Karpas-422 (cell line): ENCODE results near the gene HIVEP3. TPM values are rescaled to one million over a fixed set of nuclear protein-coding genes. Genes with fewer than 3 reads are reported as not detected.

ENCODE experiments used
- DNase-seq: peaks from one replicate; pipeline ENCODE4 v3.0.0-alpha.2; 2015
- H2AFZ ChIP-seq: fragments of 200-600 bp; sonication (generic); 2 replicates; pipeline ENCODE4 v1.6.1; 2014; ENCODE audit warnings: antibody characterized with exemption, low read length, mixed read lengths
- H3K27ac ChIP-seq: fragments of 200-600 bp; sonication (generic); 2 replicates; pipeline ENCODE4 v1.5.1; 2014; ENCODE audit warnings: mild to moderate bottlenecking, low read length, moderate library complexity
- H3K27me3 ChIP-seq: fragments of 200-600 bp; sonication (generic); 2 replicates; pipeline ENCODE4 v1.6.1; 2014; ENCODE audit warnings: low read length, mixed read lengths
- H3K36me3 ChIP-seq: fragments of 200-600 bp; sonication (generic); 2 replicates; pipeline ENCODE4 v1.6.1; 2014; ENCODE audit warnings: low read length, mixed read lengths; ENCODE audit not compliant: insufficient read depth
- H3K4me1 ChIP-seq: fragments of 200-600 bp; sonication (generic); 2 replicates; pipeline ENCODE4 v1.6.1; 2014; ENCODE audit warnings: mild to moderate bottlenecking, low read length, mixed read lengths
- H3K4me2 ChIP-seq: fragments of 200-600 bp; sonication (generic); 2 replicates; pipeline ENCODE4 v1.6.1; 2014; ENCODE audit warnings: low read length, low read depth, mild to moderate bottlenecking; ENCODE audit not compliant: poor library complexity, severe bottlenecking
- H3K4me3 ChIP-seq: fragments of 200-600 bp; sonication (generic); 2 replicates; pipeline ENCODE4 v1.5.1; 2014; ENCODE audit warnings: mild to moderate bottlenecking, antibody characterized with exemption, low read length, mixed read lengths
- H3K79me2 ChIP-seq: fragments of 200-600 bp; sonication (generic); 2 replicates; pipeline ENCODE4 v1.6.1; 2014; ENCODE audit warnings: mild to moderate bottlenecking, low read length, mixed read lengths
- H3K9ac ChIP-seq: fragments of 200-600 bp; sonication (generic); 2 replicates; pipeline ENCODE4 v1.6.0; 2014; ENCODE audit warnings: low read length
- H3K9me2 ChIP-seq: fragments of 200-600 bp; sonication (generic), shearing (Covaris generic); replicated peaks from 2 replicates; pipeline ENCODE4 v1.6.0; 2014; ENCODE audit warnings: mild to moderate bottlenecking, low read length, moderate library complexity; ENCODE audit not compliant: insufficient read depth
- H3K9me3 ChIP-seq: fragments of 300-700, 200-600 bp; sonication (generic); 2 replicates; pipeline ENCODE4 v1.6.1; 2014; ENCODE audit warnings: low read length, mixed read lengths
- H4K20me1 ChIP-seq: fragments of 200-600 bp; sonication (generic); 2 replicates; pipeline ENCODE4 v1.6.1; 2014; ENCODE audit warnings: mild to moderate bottlenecking, antibody characterized with exemption, low read length, low read depth; ENCODE audit not compliant: insufficient read depth
- small RNA-seq: library from RNA; depleted of rRNA; stranded (forward); fragments of <200 nt; gene quantifications from one replicate; pipeline ENCODE3, GENCODE V24; 2014
- total RNA-seq: library from RNA; depleted of rRNA; stranded (reverse); fragments of >200 nt; shearing (Covaris generic); gene quantifications from 2 replicates; pipeline ENCODE4 v1.2.3, GENCODE V29; 2014; ENCODE audit warnings: low replicate concordance; rRNA removed

HIVEP3 gene
- total RNA-seq, 1 experiment from 2014 or later, result 1.3 TPM

- Histone ChIP-seq H3K9ac (no peak overlapping the region), H2AFZ (no peak overlapping the region), H4K20me1 (no peaks in the 10 kb centered on the region), H3K27ac (no peak overlapping the region), H3K27me3 (no peaks in the 10 kb centered on the region), H3K4me3 (no peak overlapping the region), H3K4me1 (peaks cover 14% of the 10 kb centered on the region), H3K4me2 (no peak overlapping the region), H3K9me3 (no peaks in the 10 kb centered on the region), H3K36me3 (no peaks in the 10 kb centered on the region), H3K79me2 (no peaks in the 10 kb centered on the region), H3K9me2 (no peaks in the 10 kb centered on the region)
- DNase-seq, result no peak
These were observed 453.8 kb downstream of the HIVEP3 start for GRCh38 chr1:41464885-41465284.

- H2AFZ ChIP-seq, result no peak overlapping the region
- H3K4me2 ChIP-seq, result no peak overlapping the region
- no peaks in the 10 kb centered on the region for H3K36me3 ChIP-seq
- no peaks in the 10 kb centered on the region for H3K9me3 ChIP-seq
- H3K9ac ChIP-seq, result no peak overlapping the region
- H3K79me2 ChIP-seq, result no peaks in the 10 kb centered on the region
- H3K27ac ChIP-seq, result no peak overlapping the region
- H3K4me1 ChIP-seq, result peaks cover under 1% of the 10 kb centered on the region
- no peaks in the 10 kb centered on the region for H4K20me1 ChIP-seq
- DNase-seq, result no peak
- no peak overlapping the region for H3K4me3 ChIP-seq
- H3K27me3 ChIP-seq, result no peaks in the 10 kb centered on the region
- H3K9me2 ChIP-seq, result no peaks in the 10 kb centered on the region
These were observed 455.2 kb downstream of the HIVEP3 start for GRCh38 chr1:41463516-41463915.

GRCh38 chr1:41462680-41463004 is 456.1 kb downstream of the HIVEP3 start:
- no peak overlapping the region for H3K9ac ChIP-seq
- no peak for DNase-seq
- no peak overlapping the region for H3K4me3 ChIP-seq
- H3K9me3 ChIP-seq, result no peaks in the 10 kb centered on the region
- no peak overlapping the region for H2AFZ ChIP-seq
- H3K36me3 ChIP-seq, result no peaks in the 10 kb centered on the region
- H3K27ac ChIP-seq, result no peak overlapping the region
- no peaks in the 10 kb centered on the region for H3K4me1 ChIP-seq
- no peak overlapping the region for H3K4me2 ChIP-seq
- no peaks in the 10 kb centered on the region for H4K20me1 ChIP-seq
- no peaks in the 10 kb centered on the region for H3K27me3 ChIP-seq
- no peaks in the 10 kb centered on the region for H3K79me2 ChIP-seq
- H3K9me2 ChIP-seq, result no peaks in the 10 kb centered on the region

GRCh38 chr1:41461790-41462679 is 456.7 kb downstream of the HIVEP3 start:
- Histone ChIP-seq H3K9me2 (no peaks in the 10 kb centered on the region), H2AFZ (no peak overlapping the region), H3K27me3 (no peaks in the 10 kb centered on the region), H3K4me1 (no peaks in the 10 kb centered on the region), H3K79me2 (no peaks in the 10 kb centered on the region), H3K9me3 (no peaks in the 10 kb centered on the region), H4K20me1 (no peaks in the 10 kb centered on the region), H3K4me2 (no peak overlapping the region), H3K36me3 (no peaks in the 10 kb centered on the region), H3K27ac (no peak overlapping the region), H3K4me3 (no peak overlapping the region), H3K9ac (no peak overlapping the region)
- DNase-seq, result no peak

GRCh38 chr1:41456847-41457540 is 461.7 kb downstream of the HIVEP3 start:
- Histone ChIP-seq H3K9me3 (no peaks in the 10 kb centered on the region), H3K4me2 (no peak overlapping the region), H2AFZ (no peak overlapping the region), H4K20me1 (no peaks in the 10 kb centered on the region), H3K36me3 (no peaks in the 10 kb centered on the region), H3K9ac (no peak overlapping the region), H3K4me1 (no peaks in the 10 kb centered on the region), H3K27me3 (no peaks in the 10 kb centered on the region), H3K9me2 (no peaks in the 10 kb centered on the region), H3K27ac (no peak overlapping the region), H3K4me3 (no peak overlapping the region), H3K79me2 (no peaks in the 10 kb centered on the region)
- no peak for DNase-seq

Small RNA genes lying within 50 kb of the gene (small RNA-seq; reads per million reads assigned to genes)
- not detected for gene RNA5SP45

Other genes with a start within 250 kb of the HIVEP3 start
- not detected in 2 replicates for gene GUCA2B, start 234.5 kb upstream of the HIVEP3 start, total RNA-seq
- gene GUCA2A, start 245.8 kb upstream of the HIVEP3 start, total RNA-seq, result not detected in 2 replicates